H1 (cell line): ENCODE data around the gene KRT81. TPM values are rescaled to one million over a fixed set of nuclear protein-coding genes. Genes with fewer than 3 reads are reported as not detected.

Experiments used
- CTCF ChIA-PET: fragments of 300-600 bp; sonication (Branson Sonifier 250); formaldehyde crosslinking; loops from one replicate; lab custom pipeline; 2021; ENCODE audit not compliant: partially characterized antibody; lab: Charles Lee
- POLR2A ChIA-PET: fragments of 300-600 bp; sonication (Branson Sonifier 250); formaldehyde crosslinking; loops from one replicate; lab custom pipeline; 2021; ENCODE audit warnings: inconsistent platforms; ENCODE audit not compliant: partially characterized antibody; lab: Charles Lee
- DNase-seq, 2 experiments: peaks; one replicate each; pipeline versions ENCODE4 v3.0.0 to v3.0.0-alpha.2; 2010 to 2022; ENCODE audit warnings: low spot score in 2 of 2, low read depth in 1 of 2, mixed read lengths in 1 of 2
- FAIRE-seq: peaks from 2 replicates; lab custom pipeline; 2011; peaks lifted over from hg19 to GRCh38; lab: Jason Lieb, UNC
- H2AFZ ChIP-seq: 2 replicates; pipeline ENCODE4 v1.8.1; 2012; ENCODE audit warnings: low read length, inconsistent platforms
- H2AK5ac ChIP-seq: 2 replicates; pipeline ENCODE4 v1.6.1; 2013; ENCODE audit warnings: low read depth, low read length
- H2BK120ac ChIP-seq: replicated peaks from 2 replicates; pipeline ENCODE3; 2013; ENCODE audit warnings: low read depth, low read length, inconsistent platforms
- H2BK12ac ChIP-seq: 2 replicates; pipeline ENCODE4 v1.6.1; 2013; ENCODE audit warnings: low read depth, low read length
- H2BK15ac ChIP-seq: 2 replicates; pipeline ENCODE4 v1.6.1; 2013; ENCODE audit warnings: low read length
- H2BK20ac ChIP-seq: 2 replicates; pipeline ENCODE4 v1.6.1; 2013; ENCODE audit warnings: low read length
- H2BK5ac ChIP-seq: 2 replicates; pipeline ENCODE4 v1.6.1; 2013; ENCODE audit warnings: low read depth, low read length
- H3K14ac ChIP-seq: 2 replicates; pipeline ENCODE4 v1.6.1; 2013; ENCODE audit warnings: inconsistent platforms; ENCODE audit not compliant: insufficient read length
- H3K18ac ChIP-seq: 2 replicates; pipeline ENCODE4 v1.6.1; 2013; ENCODE audit warnings: low read length; ENCODE audit errors: extremely low read depth
- H3K23ac ChIP-seq: 2 replicates; pipeline ENCODE4 v1.6.1; 2013; ENCODE audit warnings: inconsistent platforms; ENCODE audit not compliant: insufficient read length
- H3K23me2 ChIP-seq: 2 replicates; pipeline ENCODE4 v1.6.1; 2013; ENCODE audit warnings: low read depth, low read length
- H3K27ac ChIP-seq: 2 replicates; pipeline ENCODE4 v1.6.1; 2011; ENCODE audit warnings: low read depth, low read length, inconsistent platforms
- H3K27me3 ChIP-seq, 4 experiments: replicated peaks in 1 of 4; 1 replicate in 1 of 4; 2 replicates in 3 of 4; pipeline versions ENCODE4 v1.6.1 to v1.8.1; 2011 to 2013; ENCODE audit warnings: low read length in 3 of 4, mild to moderate bottlenecking in 3 of 4, inconsistent platforms in 2 of 4, mixed read lengths in 2 of 4, moderate library complexity in 1 of 4; ENCODE audit not compliant: control insufficient read depth in 3 of 4, insufficient read depth in 3 of 4; ENCODE audit errors: extremely low read depth in 1 of 4
- H3K36me3 ChIP-seq, 4 experiments: 2 replicates each; pipeline versions ENCODE4 v1.6.1 to v1.8.1; 2011 to 2013; ENCODE audit warnings: mild to moderate bottlenecking in 4 of 4, low read length in 3 of 4, moderate library complexity in 2 of 4, control low read depth in 1 of 4, inconsistent platforms in 1 of 4; ENCODE audit not compliant: insufficient read depth in 4 of 4, control insufficient read depth in 2 of 4
- H3K4ac ChIP-seq: replicated peaks from 2 replicates; pipeline ENCODE3; 2013; ENCODE audit warnings: low read length, low read depth, mixed read lengths, inconsistent platforms; ENCODE audit not compliant: insufficient read length
- H3K4me1 ChIP-seq, 4 experiments: replicated peaks in 1 of 4; 1 replicate in 1 of 4; 2 replicates in 3 of 4; pipeline versions ENCODE4 v1.6.1 to v1.8.1; 2011 to 2013; ENCODE audit warnings: low read length in 3 of 4, inconsistent platforms in 2 of 4, mixed read lengths in 1 of 4; ENCODE audit not compliant: insufficient read depth in 4 of 4, control insufficient read depth in 3 of 4
- H3K4me2 ChIP-seq, 2 experiments: 2 replicates each; pipeline versions ENCODE4 v1.6.1 to v1.8.1; 2011 to 2013; ENCODE audit warnings: low read depth in 2 of 2, low read length in 2 of 2, control low read depth in 1 of 2, inconsistent platforms in 1 of 2, mild to moderate bottlenecking in 1 of 2; ENCODE audit not compliant: insufficient read depth in 1 of 2
- H3K4me3 ChIP-seq, 4 experiments: fragments of 200-600, 300-600 bp in 1 of 4; sonication (generic), shearing (Covaris generic), sonication (Bioruptor Twin) in 1 of 4; 2 replicates each; pipeline versions ENCODE4 v1.5.1 to v1.8.1; 2011 to 2016; ENCODE audit warnings: low read length in 4 of 4, low read depth in 3 of 4, control low read depth in 2 of 4, inconsistent platforms in 2 of 4, mild to moderate bottlenecking in 2 of 4, mixed read lengths in 1 of 4, moderate library complexity in 1 of 4; ENCODE audit not compliant: insufficient read depth in 2 of 4; ENCODE audit errors: extremely low read depth in 1 of 4
- H3K56ac ChIP-seq: replicated peaks from 2 replicates; pipeline ENCODE3; 2013; ENCODE audit warnings: low read depth, mild to moderate bottlenecking, mixed read lengths, low read length, inconsistent platforms; ENCODE audit not compliant: insufficient read length
- H3K79me1 ChIP-seq: 2 replicates; pipeline ENCODE4 v1.6.1; 2013; ENCODE audit warnings: low read depth, low read length, control low read depth
- H3K79me2 ChIP-seq, 2 experiments: 2 replicates each; pipeline versions ENCODE4 v1.6.1 to v1.8.1; 2012 to 2013; ENCODE audit warnings: low read length in 2 of 2, mild to moderate bottlenecking in 2 of 2, inconsistent platforms in 1 of 2; ENCODE audit not compliant: insufficient read depth in 2 of 2, control insufficient read depth in 1 of 2
- H3K9ac ChIP-seq, 4 experiments: replicated peaks in 1 of 4; 1 replicate in 1 of 4; 2 replicates in 3 of 4; pipeline versions ENCODE4 v1.6.1 to v1.8.1; 2011 to 2013; ENCODE audit warnings: low read depth in 3 of 4, low read length in 3 of 4, control low read depth in 2 of 4, mild to moderate bottlenecking in 2 of 4, moderate library complexity in 2 of 4, inconsistent platforms in 1 of 4; ENCODE audit errors: extremely low read depth in 1 of 4
- H3K9me3 ChIP-seq, 2 experiments: 2 replicates each; pipeline versions ENCODE4 v1.6.1 to v1.8.1; 2012 to 2013; ENCODE audit warnings: mild to moderate bottlenecking in 2 of 2, moderate library complexity in 2 of 2, control low read depth in 1 of 2, inconsistent platforms in 1 of 2, low read depth in 1 of 2, low read length in 1 of 2, mixed read lengths in 1 of 2; ENCODE audit not compliant: insufficient read depth in 2 of 2
- H4K20me1 ChIP-seq, 2 experiments: replicated peaks in 1 of 2; 2 replicates each; pipeline versions ENCODE3 to v1.8.1; 2011 to 2013; ENCODE audit warnings: inconsistent platforms in 2 of 2, low read length in 2 of 2, mild to moderate bottlenecking in 1 of 2; ENCODE audit not compliant: insufficient read depth in 2 of 2, control insufficient read depth in 1 of 2
- H4K5ac ChIP-seq: 2 replicates; pipeline ENCODE4 v1.6.1; 2013; ENCODE audit warnings: low read length, low read depth, mixed read lengths, inconsistent platforms; ENCODE audit not compliant: insufficient read length
- H4K8ac ChIP-seq: 2 replicates; pipeline ENCODE4 v1.8.0; 2013; ENCODE audit warnings: mild to moderate bottlenecking, moderate library complexity, low read length, inconsistent platforms; ENCODE audit not compliant: insufficient read depth; ENCODE audit errors: extremely low read depth
- H4K91ac ChIP-seq: replicated peaks from 2 replicates; pipeline ENCODE3; 2013; ENCODE audit warnings: low read length, mixed read lengths, inconsistent platforms; ENCODE audit not compliant: insufficient read length
- ASH2L ChIP-seq: fragments of 200-600, 300-600 bp; sonication (generic); IDR thresholded peaks from one replicate; pipeline ENCODE4 v1.7.1; 2017; ENCODE audit warnings: low read length
- ATF2 ChIP-seq: IDR thresholded peaks from 2 replicates; pipeline ENCODE4 v1.6.1; 2012; ENCODE audit warnings: low read length, inconsistent platforms
- CBX5 ChIP-seq: fragments of 300-800, 300-1000 bp; sonication (generic); IDR thresholded peaks from 2 replicates; pipeline ENCODE4 v1.7.1; 2016; ENCODE audit warnings: antibody characterized with exemption, low read length, low read depth
- EGR1 ChIP-seq: IDR thresholded peaks from 2 replicates; pipeline ENCODE4 v1.6.1; 2011; ENCODE audit warnings: low read depth, low read length, borderline replicate concordance
- JUN ChIP-seq: IDR thresholded peaks from 2 replicates; pipeline ENCODE4 v1.6.1; 2011; ENCODE audit warnings: low read depth, mild to moderate bottlenecking, improper control_type of control experiment, low read length
- MAX ChIP-seq: IDR thresholded peaks from 2 replicates; pipeline ENCODE4 v1.6.1; 2012; ENCODE audit warnings: inconsistent platforms
- SIRT6 ChIP-seq: IDR thresholded peaks from one replicate; pipeline ENCODE4 v1.7.1; 2012; ENCODE audit warnings: low read length, inconsistent platforms
- TAF7 ChIP-seq: optimal IDR thresholded peaks from 2 replicates; pipeline ENCODE3; 2011; ENCODE audit warnings: low read depth, mild to moderate bottlenecking, inconsistent platforms, low read length, moderate library complexity, borderline replicate concordance
- TCF12 ChIP-seq: IDR thresholded peaks from 2 replicates; pipeline ENCODE4 v1.6.1; 2011; ENCODE audit warnings: low read depth, mild to moderate bottlenecking, low read length
- TEAD4 ChIP-seq: IDR thresholded peaks from 2 replicates; pipeline ENCODE4 v1.6.1; 2012; ENCODE audit warnings: low read depth, low read length, inconsistent platforms, mixed read lengths
- WGBS, 2 experiments: shearing (Covaris generic) in 1 of 2; methylation state at CpG; one replicate each; pipeline versions ENCODE4 v1.1.6 to v1.1.7; 2013 to 2015; ENCODE audit warnings: low lambda C conversion rate in 2 of 2, mixed read lengths in 2 of 2, inconsistent platforms in 1 of 2, low coverage in 1 of 2, missing lambda C conversion rate in 1 of 2; ENCODE audit not compliant: insufficient replicate concordance in 2 of 2, insufficient coverage in 1 of 2, insufficient read length in 1 of 2; ENCODE audit errors: extremely low coverage in 1 of 2, missing lambda C conversion rate in 1 of 2; 5-methylcytosine and 5-hydroxymethylcytosine counted together
- polyA plus RNA-seq, 7 experiments: library from polyadenylated mRNA; depleted of rRNA in 3 of 7; stranded (reverse) in 5 of 7; unstranded in 2 of 7; fragments of >200 nt in 5 of 7; fragments of 200-250 nt in 2 of 7; gene quantifications; 1 replicate in 5 of 7; 2 replicates in 1 of 7; 4 replicates in 1 of 7; pipeline versions ENCODE4 v1.2.1 to v1.2.3, GENCODE V29; 2011 to 2013; ENCODE audit warnings: missing spikeins in 2 of 7, mixed read lengths in 2 of 7
- total RNA-seq: library from RNA; stranded (reverse); fragmentation: NEBNext Ultra II Directional; extraction: Animal tissue kit (Norgen Biotek cat#: 25700); gene quantifications from 2 replicates; pipeline ENCODE4 v1.2.1, GENCODE V29; 2021
- TF ChIP-seq, protein P1 (sequence below): IDR thresholded peaks from 2 replicates; pipeline ENCODE4 v1.6.1; 2011; ENCODE audit warnings: low read length, improper control_type of control experiment

Gene KRT81
- total and polyA plus RNA-seq, 2 of the 8 experiments (the other 6 are each of a cell fraction or from before 2014, with no cell fraction given) = not detected

DNA sequence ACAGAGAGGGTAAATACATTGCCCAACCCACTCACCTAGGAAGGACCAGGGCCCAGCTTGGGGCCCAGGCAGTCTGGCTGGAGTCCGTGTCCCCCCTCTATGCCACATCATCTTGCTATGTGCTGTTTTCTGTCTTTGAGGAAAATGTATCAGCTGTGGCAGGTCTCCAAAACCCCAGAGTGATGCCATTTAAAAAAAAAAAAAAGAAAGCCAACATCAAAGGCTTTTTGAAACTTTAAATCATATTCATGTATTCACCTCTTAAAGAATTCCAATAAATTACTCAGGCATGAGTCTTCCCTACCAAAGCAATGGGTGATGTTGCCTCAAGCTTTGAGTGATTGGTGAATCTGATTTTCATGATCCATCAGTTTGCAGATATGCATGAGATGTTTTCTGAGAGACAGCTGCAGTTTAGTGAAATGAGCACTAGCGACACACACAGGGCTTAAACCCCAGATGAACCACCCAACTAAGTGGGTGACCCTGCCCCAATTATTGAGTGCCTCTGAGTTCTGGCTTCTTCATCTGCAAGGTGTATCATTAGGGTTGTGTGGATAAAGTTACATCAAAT is 6.1 kb downstream of the KRT81 start:
- H3K23ac ChIP-seq = no peak overlapping the region
- H3K27me3 ChIP-seq = no peaks in the 10 kb centered on the region
- H3K18ac ChIP-seq = no peak overlapping the region
- FAIRE-seq (no peak), DNase-seq (no peak)
- no peaks in the 10 kb centered on the region for H3K79me2 ChIP-seq
- POLR2A ChIA-PET = no interaction called here
- H3K4me1 ChIP-seq = peaks cover 0 to 2% (median 0%) of the 10 kb centered on the region in 4 experiments; a peak in 1 of 7 replicates
- no peak overlapping the region for H2AK5ac ChIP-seq
- no peak overlapping the region for H3K4me2 ChIP-seq
- H3K4me3 ChIP-seq = no peak overlapping the region
- H3K27ac ChIP-seq = no peak overlapping the region
- no peak overlapping the region for H2AFZ ChIP-seq
- no peak overlapping the region for H2BK12ac ChIP-seq
- H3K4ac ChIP-seq = no peak overlapping the region
- H3K9me3 ChIP-seq = no peaks in the 10 kb centered on the region
- H3K56ac ChIP-seq = no peak overlapping the region
- no peak overlapping the region for H2BK120ac ChIP-seq
- H4K20me1 ChIP-seq = no peaks in the 10 kb centered on the region
- CTCF ChIA-PET = interaction anchor here (0.7 to 4.4 kb wide), 23 partner anchors 10 to 271 kb away, joined by 3 to 38 read pairs (median 5); partner anchors contain the start of gene KRT86
- no peak overlapping the region for H4K91ac ChIP-seq
- no peak overlapping the region for H3K14ac ChIP-seq
- WGBS, 2 experiments = 74% methylated on average over 2 of the region's 2 CpGs; no CpG with 5 or more reads in 1 of the 2 experiments
- no peak overlapping the region for H3K9ac ChIP-seq
- H2BK15ac ChIP-seq = no peak overlapping the region
- H3K79me1 ChIP-seq = no peaks in the 10 kb centered on the region
- H2BK5ac ChIP-seq = no peak overlapping the region
- H2BK20ac ChIP-seq = no peak overlapping the region
- no peak overlapping the region for H4K5ac ChIP-seq
- H3K36me3 ChIP-seq = no peaks in the 10 kb centered on the region
- no peak overlapping the region for H4K8ac ChIP-seq
- 0 out of 2 replicates have a peak, but pooled peaks cover 2% of the 10 kb centered on the region for H3K23me2 ChIP-seq
- TF ChIP-seq TCF12 (no peak), ASH2L (no peak), TEAD4 (no peak), TAF7 (no peak), SIRT6 (no peak), ATF2 (no peak), MAX (no peak), EGR1 (no peak), JUN (no peak), CBX5 (no peak)
- TF ChIP-seq, protein P1, sequence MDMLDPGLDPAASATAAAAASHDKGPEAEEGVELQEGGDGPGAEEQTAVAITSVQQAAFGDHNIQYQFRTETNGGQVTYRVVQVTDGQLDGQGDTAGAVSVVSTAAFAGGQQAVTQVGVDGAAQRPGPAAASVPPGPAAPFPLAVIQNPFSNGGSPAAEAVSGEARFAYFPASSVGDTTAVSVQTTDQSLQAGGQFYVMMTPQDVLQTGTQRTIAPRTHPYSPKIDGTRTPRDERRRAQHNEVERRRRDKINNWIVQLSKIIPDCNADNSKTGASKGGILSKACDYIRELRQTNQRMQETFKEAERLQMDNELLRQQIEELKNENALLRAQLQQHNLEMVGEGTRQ = no peak
